HG02798 (cell line): ENCODE measurements around the gene MRGPRX4.

Source experiments
- ATAC-seq: cut with Tn5 transposase; IDR thresholded peaks from one replicate; pipeline ENCODE4 v1.9.1; 2021; ENCODE audit warnings: mild to moderate bottlenecking; ENCODE audit not compliant: unreplicated experiment, poor library complexity

The MRGPRX4 gene

GRCh38 chr11:18204771-18205170 lies 32.1 kb downstream of the MRGPRX4 start:
- ATAC-seq = no peak

GRCh38 chr11:18209058-18209457 lies 36.4 kb downstream of the MRGPRX4 start:
- ATAC-seq = no peak

GRCh38 chr11:18221274-18221876 lies 48.7 kb downstream of the MRGPRX4 start:
- no peak for ATAC-seq

GRCh38 chr11:18222814-18223421 lies 50.3 kb downstream of the MRGPRX4 start:
- no peak for ATAC-seq
